SU-DHL-6 (cell line): ENCODE results near the gene VPS26A.

Experiments
- H2AFZ ChIP-seq: fragments of 200-600 bp; sonication (generic); 2 replicates; pipeline ENCODE4 v1.6.1; 2014; ENCODE audit warnings: low read depth, mild to moderate bottlenecking, moderate library complexity, mixed read lengths, antibody characterized with exemption, low read length; ENCODE audit not compliant: severe bottlenecking
- H3F3A ChIP-seq: fragments of 200-600 bp; shearing (Covaris generic); 2 replicates; pipeline ENCODE4 v1.6.0; 2016; ENCODE audit warnings: antibody characterized with exemption, mild to moderate bottlenecking; ENCODE audit not compliant: insufficient read depth
- H3K27ac ChIP-seq: fragments of 200-600 bp; sonication (generic); 2 replicates; pipeline ENCODE4 v1.5.1; 2016; ENCODE audit warnings: low read depth, mild to moderate bottlenecking, low read length, moderate library complexity, mixed read lengths
- H3K27me3 ChIP-seq: fragments of 200-600 bp; sonication (generic), shearing (Covaris generic); 2 replicates; pipeline ENCODE4 v1.6.0; 2014; ENCODE audit warnings: mild to moderate bottlenecking, low read length
- H3K36me3 ChIP-seq: fragments of 200-600 bp; sonication (generic); 2 replicates; pipeline ENCODE4 v1.6.1; 2014; ENCODE audit warnings: mild to moderate bottlenecking, low read length, mixed read lengths
- H3K4me2 ChIP-seq: fragments of 300-600, 200-600 bp; shearing (Covaris generic), sonication (generic); 2 replicates; pipeline ENCODE4 v1.6.0; 2014; ENCODE audit warnings: low read length, low read depth, mild to moderate bottlenecking; ENCODE audit not compliant: poor library complexity, severe bottlenecking
- H3K4me3 ChIP-seq: fragments of 200-600 bp; sonication (generic); 2 replicates; pipeline ENCODE4 v1.5.1; 2014; ENCODE audit warnings: antibody characterized with exemption, low read length, mild to moderate bottlenecking, mixed read lengths; ENCODE audit not compliant: insufficient read depth, poor library complexity, severe bottlenecking
- H3K79me2 ChIP-seq: fragments of 200-600 bp; sonication (generic); 2 replicates; pipeline ENCODE4 v1.6.1; 2014; ENCODE audit warnings: mild to moderate bottlenecking, low read length, moderate library complexity; ENCODE audit not compliant: insufficient read depth
- H3K9ac ChIP-seq: fragments of 200-600 bp; sonication (generic); 2 replicates; pipeline ENCODE4 v1.7.0; 2014; ENCODE audit warnings: mild to moderate bottlenecking, low read length
- H3K9me2 ChIP-seq: fragments of 200-600 bp; sonication (generic); replicated peaks from 2 replicates; pipeline ENCODE4 v1.6.1; 2014; ENCODE audit warnings: low read length; ENCODE audit not compliant: insufficient read depth
- H3K9me3 ChIP-seq: fragments of 200-600 bp; sonication (generic); 2 replicates; pipeline ENCODE4 v1.6.1; 2014; ENCODE audit warnings: low read length, mixed read lengths; ENCODE audit not compliant: insufficient read depth
- H4K20me1 ChIP-seq: fragments of 200-600 bp; sonication (generic); 2 replicates; pipeline ENCODE4 v1.6.1; 2014; ENCODE audit warnings: low read depth, mild to moderate bottlenecking, antibody characterized with exemption, low read length, moderate library complexity, mixed read lengths
- CTCF ChIP-seq: fragments of 200-600 bp; sonication (generic); IDR thresholded peaks from one replicate; pipeline ENCODE4 v1.5.1; 2017; ENCODE audit warnings: antibody characterized with exemption, mild to moderate bottlenecking, low read length, moderate library complexity; ENCODE audit not compliant: insufficient read depth, poor library complexity, severe bottlenecking
- EZH2phosphoT487 ChIP-seq: fragments of 200-600 bp; sonication (generic), shearing (Covaris generic); conservative IDR thresholded peaks from 2 replicates; pipeline ENCODE4 v1.6.1; 2018; ENCODE audit warnings: mild to moderate bottlenecking, antibody characterized with exemption, low read length, moderate library complexity, mixed read lengths

Gene VPS26A

GRCh38 chr10:69123747-69124562, at the start of gene VPS26A:
TSS of gene VPS26A (plus strand) at chr10:69124178. CDS start at chr10:69124278, 100 bp downstream.
- Histone ChIP-seq H3K9ac (peak within 1 kb of the TSS; percentile 74), H3K4me3 (peak within 1 kb of the TSS; percentile 67), H3K79me2 (peaks cover 45% of the 10 kb centered on the region), H3F3A (peaks cover 7% of the 10 kb centered on the region; the same call in 1 of the 2 replicates), H3K9me3 (no peaks in the 10 kb centered on the region), H3K9me2 (no peaks in the 10 kb centered on the region), H3K27ac (peak within 1 kb of the TSS; percentile 53), H2AFZ (peak within 1 kb of the TSS; percentile 88), H3K27me3 (no peaks in the 10 kb centered on the region), H3K36me3 (no peaks in the 10 kb centered on the region), H4K20me1 (0 out of 2 replicates have a peak, but pooled peaks cover 4% of the 10 kb centered on the region), H3K4me2 (peak within 1 kb of the TSS; percentile 90)
- TF ChIP-seq CTCF: no peak
- no peak for TF ChIP-seq EZH2phosphoT487

DNA sequence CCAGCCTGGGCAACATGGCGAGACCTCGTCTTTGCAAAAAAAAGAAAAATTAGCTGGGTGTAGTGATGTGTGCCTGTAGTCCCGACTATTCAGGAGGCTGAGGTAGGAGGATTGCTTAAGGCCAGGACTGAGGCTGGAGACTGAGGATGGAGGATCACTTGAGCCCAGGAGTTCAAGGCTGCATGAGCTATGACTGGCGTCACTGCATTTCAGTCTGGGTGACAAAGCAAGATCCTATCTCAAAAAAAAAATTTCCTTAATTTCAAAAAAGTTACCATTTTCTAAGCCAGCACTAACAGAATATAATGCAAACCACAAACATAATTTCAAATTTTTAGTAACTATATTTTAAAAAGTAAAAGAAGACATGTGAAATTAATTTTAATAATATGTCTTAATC, 49.4 kb upstream of the VPS26A start:
- Histone ChIP-seq H3K36me3 (no peaks in the 10 kb centered on the region), H3K27ac (no peak overlapping the region), H2AFZ (no peak overlapping the region), H3K4me2 (no peak overlapping the region), H4K20me1 (no peaks in the 10 kb centered on the region), H3K27me3 (no peaks in the 10 kb centered on the region), H3F3A (no peaks in the 10 kb centered on the region), H3K79me2 (no peaks in the 10 kb centered on the region), H3K9ac (no peak overlapping the region), H3K9me3 (no peaks in the 10 kb centered on the region), H3K9me2 (no peaks in the 10 kb centered on the region), H3K4me3 (no peak overlapping the region)
- no peak for TF ChIP-seq CTCF
- TF ChIP-seq EZH2phosphoT487: no peak

DNA sequence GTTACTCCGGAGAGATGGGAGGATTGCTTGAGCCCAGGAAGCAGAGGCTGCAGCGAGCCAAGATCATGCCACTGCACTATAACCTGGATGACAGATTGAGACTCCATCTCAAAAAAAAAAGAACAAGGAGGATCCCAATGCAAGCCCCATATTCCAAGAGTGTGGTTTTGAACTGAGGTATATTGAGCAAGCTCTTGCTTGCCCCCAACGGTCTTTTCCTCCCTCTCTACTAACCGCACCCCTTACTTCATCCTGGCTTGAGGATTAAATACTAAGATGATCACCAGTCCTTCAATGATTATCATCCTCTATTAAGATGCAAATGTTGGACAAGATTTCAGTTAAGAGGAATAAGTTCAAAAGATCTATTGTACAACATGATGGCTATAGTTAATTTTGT, 48.5 kb upstream of the VPS26A start:
- Histone ChIP-seq H3K9ac (no peak overlapping the region), H2AFZ (no peak overlapping the region), H3K27me3 (no peaks in the 10 kb centered on the region), H3K27ac (no peak overlapping the region), H3K4me3 (no peak overlapping the region), H3K4me2 (no peak overlapping the region), H4K20me1 (no peaks in the 10 kb centered on the region), H3K79me2 (no peaks in the 10 kb centered on the region), H3K36me3 (no peaks in the 10 kb centered on the region), H3F3A (no peaks in the 10 kb centered on the region), H3K9me3 (no peaks in the 10 kb centered on the region), H3K9me2 (no peaks in the 10 kb centered on the region)
- TF ChIP-seq CTCF: no peak
- no peak for TF ChIP-seq EZH2phosphoT487
